Endothelial cell (in vitro differentiated cells): ENCODE data around the gene HBD. TPM values are rescaled to one million over a fixed set of nuclear protein-coding genes. Genes with fewer than 3 reads are reported as not detected.

Experiments used
- DNase-seq: peaks from one replicate; pipeline ENCODE4 v3.0.0; 2021; ENCODE audit warnings: low spot score
- H3K27ac Mint-ChIP-seq: one replicate; pipeline ENCODE4 v1.8.0; 2021; ENCODE audit warnings: mixed read lengths, inconsistent platforms; ENCODE audit not compliant: unreplicated experiment
- H3K27me3 Mint-ChIP-seq: one replicate; pipeline ENCODE4 v1.8.0; 2021; ENCODE audit warnings: mild to moderate bottlenecking, moderate library complexity, mixed read lengths, inconsistent platforms; ENCODE audit not compliant: unreplicated experiment
- H3K36me3 Mint-ChIP-seq: one replicate; pipeline ENCODE4 v1.8.0; 2021; ENCODE audit warnings: mild to moderate bottlenecking, low read depth, mixed read lengths, inconsistent platforms; ENCODE audit not compliant: unreplicated experiment
- H3K4me1 Mint-ChIP-seq: one replicate; pipeline ENCODE4 v1.8.0; 2021; ENCODE audit warnings: mild to moderate bottlenecking, mixed read lengths, inconsistent platforms; ENCODE audit not compliant: unreplicated experiment
- H3K4me3 Mint-ChIP-seq: one replicate; pipeline ENCODE4 v1.8.0; 2021; ENCODE audit warnings: mild to moderate bottlenecking, mixed read lengths, inconsistent platforms; ENCODE audit not compliant: unreplicated experiment
- H3K9me3 Mint-ChIP-seq: one replicate; pipeline ENCODE4 v1.8.0; 2021; ENCODE audit warnings: mixed read lengths, inconsistent platforms; ENCODE audit not compliant: unreplicated experiment
- CTCF ChIP-seq: fragments of 200-600 bp; sonication (generic); IDR thresholded peaks from one replicate; pipeline ENCODE4 v1.5.0; 2021; ENCODE audit warnings: antibody characterized with exemption; ENCODE audit not compliant: unreplicated experiment
- total RNA-seq: library from RNA; stranded (reverse); fragmentation: NEBNext Ultra II Directional; extraction: Animal tissue kit (Norgen Biotek cat#: 25700); gene quantifications from one replicate; pipeline ENCODE4 v1.2.1, GENCODE V29; 2021; ENCODE audit not compliant: unreplicated experiment

HBD gene
- total RNA-seq, 1 donor from 2014 or later, result not detected

GRCh38 chr11:5239046-5239445 lies 4.8 kb upstream of the HBD start:
- Mint-ChIP-seq H3K36me3 (no peaks in the 10 kb centered on the region), H3K4me3 (no peak overlapping the region), H3K4me1 (no peaks in the 10 kb centered on the region), H3K27me3 (peaks cover 1% of the 10 kb centered on the region), H3K9me3 (no peaks in the 10 kb centered on the region), H3K27ac (no peak overlapping the region)
- no peak for TF ChIP-seq CTCF
- no peak for DNase-seq

- no peaks in the 10 kb centered on the region for H3K4me1 Mint-ChIP-seq
- H3K27ac Mint-ChIP-seq, result no peak overlapping the region
- no peaks in the 10 kb centered on the region for H3K36me3 Mint-ChIP-seq
- TF ChIP-seq CTCF, result no peak
- no peak overlapping the region for H3K4me3 Mint-ChIP-seq
- peaks cover 1% of the 10 kb centered on the region for H3K27me3 Mint-ChIP-seq
- H3K9me3 Mint-ChIP-seq, result no peaks in the 10 kb centered on the region
- no peak for DNase-seq
Observed at GRCh38 chr11:5238486-5238885, 4.2 kb upstream of the HBD start.

DNA sequence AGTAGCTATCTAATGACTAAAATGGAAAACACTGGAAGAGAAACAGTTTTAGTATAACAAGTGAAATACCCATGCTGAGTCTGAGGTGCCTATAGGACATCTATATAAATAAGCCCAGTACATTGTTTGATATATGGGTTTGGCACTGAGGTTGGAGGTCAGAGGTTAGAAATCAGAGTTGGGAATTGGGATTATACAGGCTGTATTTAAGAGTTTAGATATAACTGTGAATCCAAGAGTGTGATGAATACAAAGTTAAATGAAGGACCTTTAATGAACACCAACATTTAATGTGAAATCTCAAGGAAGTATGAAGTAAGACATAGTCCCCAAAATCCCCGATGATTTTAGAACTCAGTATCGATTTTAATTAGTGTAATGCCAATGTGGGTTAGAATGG lies 3.1 kb upstream of the HBD start:
- H3K4me1 Mint-ChIP-seq, result no peaks in the 10 kb centered on the region
- no peak for TF ChIP-seq CTCF
- no peak overlapping the region for H3K4me3 Mint-ChIP-seq
- no peak overlapping the region for H3K27ac Mint-ChIP-seq
- peaks cover 1% of the 10 kb centered on the region for H3K27me3 Mint-ChIP-seq
- no peaks in the 10 kb centered on the region for H3K9me3 Mint-ChIP-seq
- no peaks in the 10 kb centered on the region for H3K36me3 Mint-ChIP-seq
- DNase-seq, result no peak

GRCh38 chr11:5235364-5236095 lies 1.2 kb upstream of the HBD start:
- Mint-ChIP-seq H3K36me3 (no peaks in the 10 kb centered on the region), H3K27ac (no peak overlapping the region), H3K4me3 (no peak overlapping the region), H3K4me1 (no peaks in the 10 kb centered on the region), H3K9me3 (no peaks in the 10 kb centered on the region), H3K27me3 (no peaks in the 10 kb centered on the region)
- DNase-seq, result no peak
- no peak for TF ChIP-seq CTCF

DNA sequence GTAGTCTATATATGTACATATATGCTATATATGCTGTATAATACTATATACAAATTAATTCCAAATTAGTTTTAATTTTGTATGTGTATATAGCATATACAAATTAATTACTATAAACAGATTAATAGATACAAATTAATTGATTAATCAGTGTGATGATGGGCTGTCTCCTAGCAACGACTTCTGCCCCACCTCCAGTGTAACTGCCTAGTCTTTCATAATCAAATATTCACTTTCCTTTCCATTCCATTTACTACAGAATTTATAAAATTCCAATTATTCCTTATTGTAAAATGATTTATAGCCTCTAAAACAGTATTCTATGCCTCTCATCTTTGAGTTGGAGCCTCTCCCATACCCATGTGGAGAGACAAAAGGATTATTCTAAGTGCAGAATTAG lies 976 bp downstream of the HBD start:
- no peaks in the 10 kb centered on the region for H3K4me1 Mint-ChIP-seq
- no peaks in the 10 kb centered on the region for H3K36me3 Mint-ChIP-seq
- no peak for DNase-seq

More for the DNA sequence above, 976 bp downstream of the HBD start:
- H3K4me3 Mint-ChIP-seq, result no peak overlapping the region
- H3K27ac Mint-ChIP-seq, result no peak overlapping the region
- no peaks in the 10 kb centered on the region for H3K9me3 Mint-ChIP-seq
- TF ChIP-seq CTCF, result no peak
- H3K27me3 Mint-ChIP-seq, result no peaks in the 10 kb centered on the region
